HCT116 (cell line): ENCODE data around the gene NPLOC4.

Experiments
- ATF3 ChIP-seq: IDR thresholded peaks from 2 replicates; pipeline ENCODE4 v1.6.1; 2012
- CEBPB ChIP-seq: IDR thresholded peaks from 2 replicates; pipeline ENCODE4 v1.6.1; 2012; ENCODE audit warnings: low read depth
- CTCF ChIP-seq, 3 experiments: fragments of 200-600 bp in 1 of 3; sonication (generic) in 1 of 3; IDR thresholded peaks in 2 of 3; conservative IDR thresholded peaks in 1 of 3; 2 replicates each; pipeline ENCODE4 v1.5.1; 2012 to 2017; ENCODE audit warnings: low read depth in 2 of 3, low read length in 2 of 3, antibody characterized with exemption in 1 of 3, borderline replicate concordance in 1 of 3, control low read depth in 1 of 3, mild to moderate bottlenecking in 1 of 3, mixed read lengths in 1 of 3, mixed run types in 1 of 3, moderate library complexity in 1 of 3; ENCODE audit not compliant: insufficient read depth in 1 of 3
- EZH2 ChIP-seq: fragments of 200-600 bp; sonication (generic); IDR thresholded peaks from 2 replicates; pipeline ENCODE4 v1.6.1; 2017; ENCODE audit warnings: antibody characterized with exemption, mixed run types
- EZH2phosphoT487 ChIP-seq: fragments of 200-600 bp; IDR thresholded peaks from 2 replicates; pipeline ENCODE4 v1.6.1; 2018; ENCODE audit warnings: antibody characterized with exemption, borderline replicate concordance
- MAX ChIP-seq: IDR thresholded peaks from 2 replicates; pipeline ENCODE4 v1.6.1; 2012
- POLR2A ChIP-seq: IDR thresholded peaks from 2 replicates; pipeline ENCODE4 v1.7.0; 2011; ENCODE audit warnings: borderline replicate concordance; ENCODE audit not compliant: insufficient read depth, insufficient read length; ENCODE audit errors: extremely low read depth
- POLR2AphosphoS5 ChIP-seq: IDR thresholded peaks from 2 replicates; pipeline ENCODE4 v1.6.1; 2011; ENCODE audit warnings: mild to moderate bottlenecking, low read depth, low read length, moderate library complexity
- RAD21 ChIP-seq: IDR thresholded peaks from 2 replicates; pipeline ENCODE4 v1.6.1; 2012; ENCODE audit warnings: low read depth, mild to moderate bottlenecking
- SIN3A ChIP-seq: IDR thresholded peaks from 2 replicates; pipeline ENCODE4 v1.6.1; 2012; ENCODE audit warnings: low read depth
- SRF ChIP-seq: IDR thresholded peaks from 2 replicates; pipeline ENCODE4 v1.6.1; 2012; ENCODE audit warnings: low read depth
- ZBTB33 ChIP-seq: IDR thresholded peaks from 2 replicates; pipeline ENCODE4 v1.6.1; 2011; ENCODE audit warnings: mild to moderate bottlenecking, low read length, moderate library complexity; ENCODE audit not compliant: insufficient replicate concordance; ENCODE audit errors: extremely low read depth
- ZFX ChIP-seq: fragments of 450-650 bp; IDR thresholded peaks from 2 replicates; pipeline ENCODE4 v1.6.1; 2017

- TF ChIP-seq CTCF (IDR thresholded peaks at IDR 0.05 in 2 of 3, conservative IDR thresholded peaks at IDR 0.05 in 1 of 3; ENCODE audit: borderline replicate concordance in 1 of 3, insufficient read depth in 1 of 3, low read depth in 2 of 3, low read length in 2 of 3) (no peak), ZBTB33 (no peak), POLR2A (no peak), MAX (no peak), ZFX (no peak), EZH2 (no peak), SIN3A (no peak), ATF3 (no peak), EZH2phosphoT487 (no peak), SRF (no peak), POLR2AphosphoS5 (no peak), RAD21 (no peak), CEBPB (no peak)
Measured at GRCh38 chr17:81528384-81528650, 108.6 kb downstream of the NPLOC4 start.
